NCI-H1105 (cell line): Measurements from ENCODE around the gene SPATA31C2.
"Not testable (repeated sequence)": the region's sequence is repeated elsewhere in the genome, so short reads cannot be mapped to it uniquely, and the experiment has no call there.

Source experiments
- DNase-seq: peaks from one replicate; lab custom pipeline; 2025; lab: John Stamatoyannopoulos, UW

SPATA31C2 gene

GRCh38 chr9:88138375-88138774 is at the start of gene SPATA31C2:
TSS of gene SPATA31C2 (minus strand) at chr9:88138475. CDS start at chr9:88138446, 29 bp downstream.
- not testable (repeated sequence) for DNase-seq

GRCh38 chr9:88187631-88188030 is 49.4 kb upstream of the SPATA31C2 start:
- no peak for DNase-seq

- no peak for DNase-seq
These were observed 48.3 kb upstream of the SPATA31C2 start for GRCh38 chr9:88186495-88187110.

- no peak for DNase-seq
These were observed 46.7 kb upstream of the SPATA31C2 start for GRCh38 chr9:88184976-88185375.

DNA sequence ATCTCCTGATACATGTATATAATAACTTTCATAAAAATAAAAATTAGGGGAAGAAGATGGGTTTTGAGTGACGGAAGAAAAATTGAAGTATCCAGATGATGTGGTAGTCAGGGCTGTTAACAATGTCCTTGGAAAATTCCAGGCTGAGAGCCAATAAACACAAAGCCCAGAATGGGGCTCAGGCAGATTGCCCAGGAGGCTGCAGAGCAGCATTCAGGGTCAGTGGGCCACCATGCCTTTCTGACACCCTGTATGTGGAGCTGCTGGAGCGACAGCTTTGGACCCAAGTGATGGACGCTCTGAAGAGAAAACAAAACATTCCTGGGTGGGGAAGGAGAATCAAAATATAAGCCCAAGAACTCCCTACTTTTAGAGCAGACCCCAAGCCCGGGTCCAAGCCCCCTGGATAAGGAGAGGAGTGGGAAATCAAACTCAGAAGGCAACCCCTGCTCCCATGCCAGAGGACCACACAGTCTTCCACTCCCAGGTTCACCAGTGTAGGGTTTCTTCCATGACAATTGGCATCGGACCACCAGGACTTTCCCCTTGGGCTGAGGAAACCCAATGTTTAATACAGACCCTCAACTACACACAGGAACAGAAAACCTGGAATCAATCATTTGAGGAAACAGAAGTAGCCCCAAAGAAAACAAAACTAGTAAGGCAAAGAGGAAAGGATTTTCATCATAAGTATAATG is 45.7 kb upstream of the SPATA31C2 start:
- no peak for DNase-seq

DNA sequence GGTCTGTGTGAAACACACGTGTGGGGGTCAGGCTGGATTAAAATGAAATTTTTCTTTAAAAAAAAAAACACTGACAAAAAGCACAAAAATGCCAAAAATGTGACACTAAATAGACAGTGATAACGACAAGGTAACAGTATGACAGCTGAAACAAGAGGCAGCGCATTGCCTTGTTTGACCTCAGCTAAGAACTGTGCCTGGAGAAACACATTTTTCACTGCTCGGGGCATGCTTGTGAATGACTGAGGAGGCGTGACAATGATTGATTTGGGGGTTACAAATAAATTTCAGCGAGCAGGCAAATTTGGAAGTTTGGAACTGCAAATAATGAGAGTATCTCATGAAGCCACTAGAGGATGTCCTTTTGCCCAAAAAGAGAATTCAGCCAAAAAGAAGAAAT is 44.2 kb upstream of the SPATA31C2 start:
- no peak for DNase-seq

- no peak for DNase-seq
These were observed 41.9 kb upstream of the SPATA31C2 start for GRCh38 chr9:88180081-88180765.

DNA sequence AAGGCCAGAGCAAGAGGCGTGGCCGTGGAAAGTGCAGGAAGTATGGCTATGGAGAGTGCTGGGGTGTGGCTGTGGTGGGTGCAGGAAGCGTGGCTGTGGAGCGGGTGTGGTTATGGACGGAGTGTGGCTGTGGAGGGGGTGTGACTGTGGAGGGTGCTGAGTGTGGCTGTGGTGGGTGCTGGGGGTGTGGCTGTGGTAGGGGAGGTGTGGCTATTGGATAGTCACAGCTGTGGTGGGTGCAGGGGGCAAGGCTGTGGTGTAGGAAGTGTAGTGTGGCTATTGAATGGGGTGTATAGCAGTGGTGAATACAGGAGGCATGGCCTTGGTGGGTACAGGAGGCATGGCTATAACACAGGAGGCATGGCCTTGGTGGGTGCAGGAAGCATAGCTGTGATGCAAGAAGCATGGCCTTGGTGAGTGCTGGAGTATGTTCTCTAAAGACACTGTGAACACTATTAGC is 40.8 kb upstream of the SPATA31C2 start:
- no peak for DNase-seq

DNA sequence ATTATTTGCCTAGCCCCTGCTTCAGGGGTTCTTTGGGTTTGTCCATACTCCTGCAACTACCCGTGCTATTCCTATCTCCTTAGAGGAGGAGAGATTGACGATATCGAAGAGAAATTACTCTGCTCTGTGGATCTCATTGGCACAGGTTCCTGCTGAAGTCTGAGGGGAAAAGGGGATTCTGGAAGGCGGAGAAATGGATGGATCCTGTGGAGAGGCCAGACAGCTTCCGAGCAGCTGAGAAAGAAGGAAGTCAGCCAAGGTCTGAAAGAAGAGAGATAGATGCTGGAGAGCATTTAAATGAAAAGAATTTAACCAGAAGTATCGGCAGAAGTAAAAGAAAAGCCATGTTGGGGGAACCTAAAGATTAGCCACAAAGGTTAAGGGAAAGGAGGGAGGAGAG is 40.4 kb upstream of the SPATA31C2 start:
- DNase-seq, result no peak

DNA sequence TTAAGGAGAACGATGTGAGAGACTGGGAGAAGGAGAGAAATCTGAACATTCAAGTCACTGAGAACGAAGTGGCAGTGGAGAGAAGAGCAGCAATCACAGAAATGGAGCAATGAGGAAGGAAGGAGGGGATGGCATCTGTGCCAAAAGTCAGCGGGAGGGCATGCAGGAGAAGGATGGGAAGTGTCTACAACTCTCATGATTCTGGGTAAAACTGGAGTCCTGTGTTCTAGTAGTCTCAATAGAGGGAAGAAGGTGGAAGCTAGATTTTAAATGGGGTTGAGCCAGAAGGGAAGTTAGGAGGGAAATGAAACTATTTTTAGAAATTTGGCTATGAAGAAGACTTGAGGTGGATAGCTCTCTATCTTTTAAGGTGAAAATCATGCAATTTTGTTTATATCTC is 39.1 kb upstream of the SPATA31C2 start:
- DNase-seq, result no peak

GRCh38 chr9:88174324-88174723 is 36.0 kb upstream of the SPATA31C2 start:
- DNase-seq, result no peak

GRCh38 chr9:88173378-88173999 is 35.2 kb upstream of the SPATA31C2 start:
- DNase-seq, result no peak

DNA sequence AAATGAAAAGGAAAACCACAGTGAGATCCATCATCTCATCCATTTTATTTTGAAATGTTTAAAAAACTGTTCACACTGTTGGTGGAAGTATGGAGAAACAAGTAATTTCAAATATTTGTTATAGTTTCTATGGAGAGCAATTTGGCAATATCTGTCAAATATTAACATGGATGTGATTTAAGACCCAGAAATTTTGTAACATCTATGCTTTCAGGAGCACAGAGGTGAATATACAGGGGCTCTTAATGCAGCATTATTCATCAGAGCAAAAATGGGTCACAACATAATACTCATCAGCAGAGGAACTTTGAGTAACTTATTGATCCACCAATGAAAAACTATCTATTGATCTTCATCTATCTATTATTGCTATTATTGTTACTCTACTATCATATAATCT is 31.4 kb upstream of the SPATA31C2 start:
- DNase-seq, result no peak

- DNase-seq, result no peak
These were observed 30.3 kb upstream of the SPATA31C2 start for GRCh38 chr9:88168564-88168963.

DNA sequence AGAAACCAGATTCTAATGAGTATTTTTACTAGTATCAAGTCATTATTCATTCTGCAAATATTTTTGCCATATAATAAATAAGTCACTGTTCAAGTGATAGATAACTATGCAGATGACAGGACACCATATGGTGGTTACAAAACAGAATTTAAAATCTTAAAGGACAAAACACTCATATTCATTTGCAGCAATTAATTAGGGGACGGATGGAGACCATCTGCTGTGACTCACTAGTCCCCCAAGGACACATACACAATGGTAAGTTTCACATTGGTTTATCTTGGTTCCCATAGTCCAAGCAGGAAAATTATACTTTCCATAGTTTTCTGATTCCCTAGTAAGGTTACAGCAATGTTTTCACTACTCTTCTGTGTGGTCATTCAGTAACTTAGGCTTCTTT is 28.4 kb upstream of the SPATA31C2 start:
- no peak for DNase-seq

DNA sequence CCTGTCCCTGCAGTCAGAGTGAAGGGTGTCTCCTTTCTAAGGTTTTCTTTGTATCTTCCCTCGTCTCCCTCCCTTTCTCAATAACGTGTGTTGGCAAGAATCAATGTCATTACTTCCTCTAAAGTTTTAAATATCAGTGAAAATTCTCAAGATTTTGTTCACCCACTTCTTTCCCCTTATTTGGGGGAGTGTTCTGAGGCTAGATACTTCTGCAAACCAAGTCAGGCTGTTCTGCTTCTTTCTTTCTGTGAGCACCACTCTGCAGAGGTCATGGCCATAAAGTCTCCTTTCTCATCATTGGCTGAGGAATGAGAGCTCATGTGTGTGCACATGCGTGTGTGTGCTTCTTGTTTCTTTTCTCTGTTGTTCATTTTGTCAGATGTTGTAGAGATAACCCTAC is 26.6 kb upstream of the SPATA31C2 start:
- DNase-seq, result no peak

DNA sequence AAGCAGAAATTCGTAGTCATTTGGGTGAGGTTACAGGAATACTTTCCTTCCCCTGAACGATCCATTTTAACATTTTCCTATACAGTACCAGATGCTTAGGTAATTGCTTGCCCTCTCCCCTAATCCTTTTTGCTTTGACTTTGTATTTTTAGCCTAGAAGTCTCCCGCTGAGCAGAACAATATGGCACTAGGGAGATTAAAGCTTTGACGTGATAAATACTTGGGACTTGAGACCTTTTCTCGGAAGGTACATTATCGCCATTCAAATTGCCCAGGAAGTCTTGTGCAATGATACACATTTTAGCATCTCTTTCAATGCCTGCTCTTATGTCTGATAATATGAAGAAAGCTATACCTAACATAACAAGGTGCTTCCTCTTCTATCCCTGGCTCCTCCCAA is 22.9 kb upstream of the SPATA31C2 start:
- no peak for DNase-seq

GRCh38 chr9:88143957-88144625 is 5.8 kb upstream of the SPATA31C2 start:
- no peak for DNase-seq

- DNase-seq, result no peak
These were observed 4.9 kb upstream of the SPATA31C2 start for GRCh38 chr9:88143179-88143578.

GRCh38 chr9:88133552-88133951 is 4.7 kb downstream of the SPATA31C2 start:
- DNase-seq, result not testable (repeated sequence)

- DNase-seq, result not testable (repeated sequence)
These were observed 8.7 kb downstream of the SPATA31C2 start for GRCh38 chr9:88129556-88129955.

DNA sequence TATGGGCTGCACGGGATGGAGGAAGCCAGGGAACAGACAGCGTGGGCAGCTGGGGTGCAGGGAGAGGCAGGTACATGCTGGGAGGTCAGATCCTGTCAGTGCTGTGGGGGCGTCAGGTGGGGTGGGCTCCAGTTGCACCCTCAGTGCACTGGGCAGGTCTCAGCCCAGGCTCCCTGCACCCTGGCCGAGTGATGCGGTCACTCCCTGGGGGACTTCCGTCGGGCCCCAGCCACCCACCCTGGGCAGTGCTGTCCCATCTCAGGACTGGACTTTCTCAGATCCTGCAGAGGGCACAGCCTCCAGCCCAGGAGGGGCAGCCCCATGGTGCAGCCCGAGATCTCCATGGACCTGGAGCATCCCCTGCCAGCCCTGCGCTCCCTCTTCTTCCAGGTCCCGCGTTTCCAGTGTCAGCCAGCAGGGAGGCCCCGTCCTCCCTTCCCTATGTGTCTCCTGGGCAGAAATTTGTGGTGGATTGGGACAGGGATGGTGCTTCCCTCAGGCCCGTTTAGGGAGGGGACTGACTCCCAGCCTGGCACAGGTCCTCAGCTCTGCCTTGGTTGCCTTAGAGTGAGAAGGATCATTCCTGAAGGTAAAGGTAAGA is 10.5 kb downstream of the SPATA31C2 start:
- DNase-seq, result not testable (repeated sequence)
